Smooth muscle cell of the brain vasculature (primary cell): ENCODE data around the gene PKIB.

Experiments used
- DNase-seq: peaks from one replicate; pipeline ENCODE4 v3.0.0-alpha.2; 2012; ENCODE audit warnings: low read depth, low spot score

The PKIB gene

DNA sequence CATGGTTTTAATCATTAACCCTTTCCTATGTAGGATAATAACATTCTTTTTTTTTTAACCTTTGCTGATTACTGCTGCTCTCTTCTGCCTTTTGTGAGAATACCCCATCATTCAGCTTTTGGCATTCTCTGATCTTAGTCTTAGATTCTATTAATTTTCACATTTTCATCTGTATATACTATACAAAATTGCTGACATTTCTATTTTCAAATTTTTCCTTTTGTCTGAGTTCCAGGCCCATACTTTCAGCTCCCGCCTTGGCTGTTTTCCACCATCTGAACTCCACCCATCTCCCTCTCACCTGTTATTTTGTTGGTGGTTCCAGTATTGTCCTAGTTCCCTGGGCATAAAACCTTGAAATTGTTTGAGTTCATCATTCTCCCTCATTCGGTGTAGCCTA lies 59.2 kb downstream of the PKIB start:
- DNase-seq, result no peak

DNA sequence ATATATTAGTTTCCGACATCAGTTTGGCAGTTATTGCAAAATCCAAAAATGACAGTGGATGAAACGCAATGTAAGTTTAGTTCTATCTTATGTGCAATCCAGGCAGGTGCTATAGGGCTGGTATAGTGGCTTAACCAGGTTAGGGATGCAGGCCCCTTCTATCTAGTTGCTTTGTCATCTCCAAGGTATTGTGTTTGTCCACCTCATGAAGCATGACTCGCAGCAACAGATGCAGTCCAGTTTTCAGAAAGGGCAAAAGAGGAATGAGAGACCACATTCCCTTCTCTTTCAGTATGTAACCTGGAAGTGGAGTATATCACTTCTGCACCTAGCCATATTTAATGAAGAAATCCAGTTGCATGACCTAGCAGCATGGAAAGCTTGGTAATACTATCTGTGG lies 59.7 kb downstream of the PKIB start:
- no peak for DNase-seq

DNA sequence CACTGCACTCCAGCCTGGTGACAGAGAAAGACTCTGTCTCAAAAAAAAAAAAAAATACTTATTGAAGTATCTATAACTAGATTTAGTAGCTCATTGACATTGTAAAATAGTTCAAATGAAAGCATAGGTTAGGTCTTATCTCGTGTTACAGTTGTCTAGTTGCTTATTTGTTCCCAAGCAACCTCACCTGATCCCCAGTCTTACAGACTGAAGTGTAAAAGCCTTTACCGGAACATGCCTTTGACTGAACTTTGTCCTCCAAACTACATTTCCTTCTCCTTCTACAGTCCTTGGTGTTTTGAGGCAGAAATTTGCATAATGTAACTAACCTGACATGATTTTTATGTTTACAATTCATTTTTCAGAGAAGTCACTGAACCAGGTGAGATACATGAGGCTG lies 61.0 kb downstream of the PKIB start:
- no peak for DNase-seq

DNA sequence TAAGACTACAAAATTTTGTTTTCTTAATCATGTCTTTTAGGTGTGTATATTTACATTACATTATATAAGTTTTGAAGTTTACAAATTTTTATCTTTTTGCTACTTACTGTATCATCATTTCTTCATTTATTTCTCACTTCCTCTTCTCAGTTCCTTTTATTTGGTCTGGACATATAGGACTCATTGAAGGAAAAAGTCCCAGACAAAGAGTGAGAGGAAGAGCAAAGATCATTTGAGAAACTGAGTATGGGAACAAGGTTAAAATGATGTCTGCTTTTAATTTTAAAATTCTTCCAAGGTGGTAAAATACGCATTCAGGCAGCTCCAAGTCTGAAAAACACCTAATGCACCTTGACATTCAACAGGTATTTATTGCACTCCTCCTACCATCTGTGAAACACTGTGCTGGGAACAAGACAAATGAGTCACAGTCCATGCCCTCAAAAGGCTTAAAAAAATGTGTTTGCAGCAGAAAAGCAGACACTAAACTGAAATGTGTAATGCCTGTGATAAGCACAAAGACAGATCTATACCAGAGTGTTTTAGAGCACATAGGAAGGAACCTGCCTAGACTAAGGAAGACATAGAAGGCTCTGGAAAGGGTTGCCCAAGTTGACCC lies 63.2 kb downstream of the PKIB start:
- DNase-seq, result no peak

DNA sequence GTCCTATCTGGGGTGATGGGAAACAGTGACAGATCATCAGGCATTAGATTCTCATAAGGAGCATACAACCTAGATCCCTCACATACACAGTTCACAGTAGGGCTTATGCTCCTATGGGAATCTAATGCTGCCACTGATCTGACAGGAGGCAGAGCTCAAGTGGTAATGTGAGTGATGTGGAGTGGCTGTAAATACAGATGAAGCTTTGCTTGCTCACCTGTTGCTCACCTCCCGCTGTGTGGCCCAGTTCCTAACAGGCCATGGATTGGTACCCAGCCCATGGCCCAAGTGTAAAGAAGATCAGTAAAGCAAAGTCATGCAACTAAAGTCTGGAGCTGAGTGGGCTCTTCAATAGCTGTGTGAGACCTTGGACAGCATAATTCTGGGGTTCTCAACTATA lies 65.9 kb downstream of the PKIB start:
- DNase-seq, result no peak

DNA sequence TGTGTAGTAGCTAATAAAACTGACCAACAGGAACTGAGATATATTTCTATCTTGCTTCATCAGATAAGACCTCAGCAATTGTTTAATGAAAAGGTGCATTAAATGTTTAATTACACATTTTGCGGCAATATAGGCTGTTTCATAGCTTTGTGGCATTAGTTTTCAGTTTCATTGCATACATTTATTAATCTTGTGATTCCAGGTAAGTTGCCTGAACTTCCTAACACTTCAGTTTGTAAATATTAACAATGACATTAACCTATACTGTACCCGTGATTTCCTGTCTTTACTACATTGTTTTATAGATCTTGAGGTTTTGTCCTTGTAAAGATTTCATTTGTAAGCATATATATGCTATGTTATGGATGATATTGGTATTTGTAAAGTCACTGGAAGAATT lies 66.5 kb downstream of the PKIB start:
- DNase-seq, result no peak

DNA sequence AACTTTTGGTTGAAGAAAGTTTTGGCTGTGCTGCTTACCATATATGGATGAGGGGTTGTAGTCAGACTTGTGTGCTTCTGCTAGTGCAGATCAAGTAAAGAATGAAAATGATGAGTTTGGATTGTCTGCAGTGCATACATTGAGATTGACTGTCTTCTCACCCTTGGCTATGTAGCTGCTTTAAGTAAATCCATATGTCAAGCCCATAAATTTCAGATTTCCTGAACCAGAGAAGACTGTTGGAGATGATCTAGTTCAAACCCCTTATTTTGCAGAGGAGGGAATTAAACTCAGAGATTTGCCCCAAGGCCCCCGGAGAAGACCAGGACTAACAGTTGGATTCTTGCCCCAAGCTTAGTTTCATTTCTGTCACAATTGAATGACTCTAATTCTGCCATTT lies 67.2 kb downstream of the PKIB start:
- DNase-seq, result no peak

DNA sequence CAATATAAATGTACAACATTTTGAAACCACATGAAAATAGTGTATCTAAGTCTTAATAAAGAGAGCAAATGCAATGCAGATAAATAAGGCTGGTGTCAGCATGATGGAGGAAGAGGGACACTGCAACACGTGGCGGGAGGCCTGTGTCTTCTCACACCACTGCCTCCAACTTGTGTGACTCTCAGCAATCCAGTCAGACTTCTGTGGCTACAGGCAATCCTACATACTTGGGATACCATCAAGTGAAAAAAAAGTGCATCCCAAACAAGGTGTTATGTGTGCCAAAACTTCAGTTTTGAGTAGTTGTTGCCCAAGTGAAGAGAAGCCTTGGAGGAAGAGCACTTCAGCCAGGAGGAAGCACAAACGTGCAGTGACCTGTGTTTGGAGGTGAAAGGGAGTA lies 68.6 kb downstream of the PKIB start:
- DNase-seq, result no peak

DNA sequence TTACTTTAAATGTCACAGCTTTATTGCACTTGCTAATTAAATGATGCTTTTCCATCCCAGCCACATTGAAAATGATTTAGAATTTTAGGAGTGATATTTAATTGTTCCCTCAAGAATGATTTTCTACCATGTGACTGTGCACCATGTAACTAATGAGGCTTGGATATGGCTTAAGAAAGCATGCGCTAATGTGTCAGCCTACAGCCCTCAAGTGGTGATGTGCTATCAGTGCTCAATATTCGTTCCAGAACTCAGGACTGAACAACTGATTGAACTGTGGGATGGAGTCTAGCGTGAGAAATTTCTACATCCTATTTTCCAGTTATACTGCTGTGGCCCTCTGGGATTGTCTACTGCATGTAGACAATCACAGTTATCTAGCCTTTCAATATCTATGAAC lies 71.5 kb downstream of the PKIB start:
- DNase-seq, result no peak

DNA sequence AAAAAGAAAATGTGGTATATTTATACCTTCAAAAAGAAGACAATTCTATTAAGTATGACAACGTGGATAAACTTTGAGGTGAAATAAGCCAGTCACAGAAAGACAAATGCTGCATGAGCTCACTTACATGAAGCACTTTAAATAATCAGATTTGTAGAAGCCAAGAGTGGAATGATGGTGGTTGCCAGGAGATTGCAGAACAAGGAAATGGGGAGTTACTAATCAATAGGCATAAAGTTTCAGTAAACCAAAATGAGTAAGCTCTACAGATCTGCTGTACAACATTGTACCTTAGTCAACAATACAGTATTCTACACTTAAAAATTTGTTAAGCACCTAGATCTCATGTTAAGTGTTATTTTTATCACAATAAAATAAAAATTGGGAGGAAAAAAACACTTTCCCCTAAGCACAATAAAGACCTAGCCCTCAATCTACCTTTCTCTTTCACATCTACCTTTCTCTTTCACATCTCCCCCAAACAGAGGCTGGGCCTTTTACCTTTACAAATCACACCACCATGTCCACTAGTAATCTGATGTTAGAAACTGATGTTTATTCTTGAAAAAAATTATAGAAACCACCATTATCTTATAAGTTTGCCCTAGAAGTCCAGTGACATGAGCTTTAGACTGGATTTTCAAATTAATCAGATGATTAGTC lies 73.9 kb downstream of the PKIB start:
- DNase-seq, result no peak

DNA sequence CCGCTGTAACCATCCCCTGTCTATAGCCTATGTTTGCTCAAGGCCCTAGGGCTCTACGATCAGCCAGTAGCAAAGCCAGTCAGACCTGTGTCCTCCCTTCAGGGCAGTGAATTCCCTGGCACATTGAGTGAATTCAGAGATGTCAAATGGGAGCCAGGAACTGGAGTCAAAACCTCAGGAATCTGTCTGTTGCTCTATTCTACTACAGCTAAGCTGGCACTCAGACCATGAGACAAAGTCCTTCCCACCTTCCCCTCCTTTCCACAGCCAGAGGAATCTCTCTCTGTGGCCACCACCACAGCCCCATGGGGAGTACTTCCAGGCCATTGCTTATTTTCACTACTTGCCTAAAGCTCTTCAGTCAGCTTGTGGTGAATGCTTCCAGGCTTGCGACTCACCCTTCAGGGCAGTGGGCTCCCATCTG lies 82.0 kb downstream of the PKIB start:
- DNase-seq, result no peak

DNA sequence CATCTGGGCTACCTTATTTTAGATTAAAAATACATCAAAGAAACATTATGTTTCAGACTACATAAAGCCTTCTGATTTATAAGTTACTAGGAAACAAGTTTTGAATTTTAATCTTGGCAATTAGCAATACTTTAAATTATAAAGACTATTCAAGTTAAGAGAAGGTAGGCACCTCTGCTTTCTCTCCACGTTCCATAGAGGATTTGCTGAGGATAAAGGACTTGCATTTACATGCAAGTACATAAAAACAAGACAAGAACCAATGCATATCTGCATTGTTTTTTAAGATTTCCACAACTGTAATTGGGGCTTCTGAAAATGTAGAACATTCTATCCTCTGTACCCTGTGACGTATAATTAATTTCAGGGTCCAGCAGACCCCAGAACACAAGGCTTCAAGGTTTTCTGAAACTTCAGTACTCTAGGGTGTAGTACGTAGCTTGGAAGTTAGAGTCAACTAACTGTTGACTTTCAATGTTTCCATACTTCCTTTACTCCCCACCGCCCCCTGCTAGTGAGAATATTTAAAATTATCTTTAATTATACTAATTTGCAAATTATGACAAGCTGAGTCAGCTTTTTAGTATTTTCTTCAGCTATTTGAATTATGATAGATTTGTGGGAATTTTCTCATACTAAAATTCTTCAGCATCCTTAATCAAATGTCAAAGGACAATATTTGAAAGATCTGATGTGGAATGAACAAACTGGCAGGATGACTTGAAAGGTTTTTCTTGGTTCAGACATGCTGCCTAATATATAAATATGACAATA lies 82.8 kb downstream of the PKIB start:
- no peak for DNase-seq

DNA sequence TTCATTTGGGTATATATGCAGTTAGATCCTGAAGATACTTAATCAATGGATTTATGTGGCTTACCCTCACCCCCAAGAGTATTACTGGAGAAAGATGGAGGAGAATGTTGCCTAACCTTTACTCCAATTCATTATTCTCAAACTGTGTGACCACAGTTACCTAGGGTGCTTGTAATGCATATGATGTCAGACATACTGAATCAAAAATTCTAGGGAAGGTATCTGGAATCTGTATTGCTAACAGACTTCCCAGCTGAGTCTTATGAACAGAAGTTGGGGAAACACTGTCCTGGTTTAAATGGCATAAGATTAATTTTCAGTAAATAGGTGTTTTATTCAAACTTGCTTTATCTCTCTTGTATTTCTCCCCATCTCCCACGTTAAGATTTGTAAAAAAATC lies 83.9 kb downstream of the PKIB start:
- DNase-seq, result no peak

DNA sequence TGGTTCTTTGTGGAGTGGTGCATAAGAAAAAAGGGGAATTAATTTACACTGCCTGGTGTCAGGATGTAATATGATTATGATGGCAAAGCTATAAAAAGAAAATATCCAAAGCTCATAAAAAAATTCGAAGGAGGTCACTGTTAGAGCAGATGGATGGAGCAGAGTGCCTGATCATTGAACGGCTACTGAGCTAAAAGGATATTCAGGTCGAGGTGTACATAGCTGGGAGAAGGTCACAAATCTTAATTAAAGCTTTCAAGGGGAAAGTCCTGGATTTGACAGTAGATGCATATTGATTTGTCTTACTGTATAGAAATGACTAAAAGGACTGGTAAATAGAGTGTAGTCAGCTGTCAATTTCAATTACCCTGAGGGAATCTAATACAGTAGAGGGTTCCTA lies 84.4 kb downstream of the PKIB start:
- DNase-seq, result no peak

DNA sequence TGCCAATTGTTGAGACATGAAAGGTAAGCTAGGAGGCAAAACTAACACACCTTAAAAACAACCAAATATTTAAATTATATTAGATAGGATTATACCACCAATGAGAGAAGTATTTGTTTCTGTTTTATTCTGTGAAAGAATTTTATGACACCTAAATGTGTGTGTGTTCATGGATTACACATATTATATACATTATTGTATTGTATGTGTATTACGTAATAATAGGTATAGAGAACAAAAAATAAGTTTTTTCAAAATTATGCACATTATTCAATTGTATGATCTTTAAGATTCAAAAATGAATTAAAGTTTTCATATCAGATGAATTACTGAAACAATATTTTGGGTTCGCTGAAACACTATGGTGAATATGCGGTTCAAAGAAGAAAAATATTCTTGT lies 85.0 kb downstream of the PKIB start:
- no peak for DNase-seq

DNA sequence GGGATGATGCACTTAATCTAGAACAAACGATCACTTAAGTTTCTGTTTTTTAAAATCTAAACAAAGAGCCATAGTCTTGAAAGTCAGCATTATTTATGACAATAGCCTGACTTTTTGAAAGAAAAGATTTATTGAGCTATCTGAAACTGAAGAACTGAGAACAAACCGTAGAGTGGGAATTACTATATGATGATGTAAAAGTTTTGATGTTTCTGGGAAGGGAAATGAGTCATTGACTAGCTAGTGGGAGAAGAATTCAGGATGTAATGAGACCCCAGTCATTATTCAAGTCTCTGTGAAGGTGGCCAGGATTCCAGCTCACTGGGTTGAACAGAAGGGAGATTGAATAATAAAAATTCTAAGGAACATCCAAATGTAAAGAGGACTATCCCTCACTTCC lies 85.9 kb downstream of the PKIB start:
- DNase-seq, result peak; percentile 39

DNA sequence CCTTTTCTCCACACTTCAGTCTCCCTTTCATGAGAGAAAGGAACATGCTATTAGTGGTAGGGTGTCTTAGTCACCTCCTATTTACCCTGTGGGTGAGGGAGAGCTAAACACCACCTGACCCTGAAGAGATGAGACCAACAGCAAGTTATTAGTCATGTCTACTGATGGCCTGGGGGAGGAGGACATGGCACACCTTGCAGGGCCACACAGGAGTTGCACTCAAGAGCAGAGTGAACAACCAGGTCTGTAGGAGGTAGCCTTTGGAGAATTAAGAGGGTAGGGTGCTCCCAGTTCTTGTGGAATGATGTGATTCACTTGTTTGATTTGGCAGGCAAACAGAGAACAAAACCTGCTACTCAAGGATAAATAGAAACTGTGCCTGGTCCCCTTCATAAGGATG lies 86.6 kb downstream of the PKIB start:
- no peak for DNase-seq

DNA sequence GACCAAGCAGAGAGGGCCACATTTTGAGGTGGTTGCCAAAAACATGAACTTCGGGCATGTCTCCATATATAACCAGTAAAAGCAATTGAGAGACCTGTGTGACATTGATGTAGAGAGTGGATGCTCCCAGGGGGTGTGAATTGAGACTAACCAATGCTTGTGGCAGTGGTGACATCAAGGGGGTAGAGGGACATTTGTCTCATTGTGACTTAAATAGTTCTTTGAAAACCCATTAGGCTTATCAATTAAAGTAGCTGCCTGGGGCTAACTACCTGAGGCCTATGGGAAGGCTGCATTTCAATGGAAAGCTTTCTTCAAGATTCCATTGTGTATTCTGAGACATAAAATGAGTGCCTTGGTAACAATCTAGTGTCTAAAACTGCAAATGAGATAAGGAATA lies 87.3 kb downstream of the PKIB start:
- DNase-seq, result no peak

DNA sequence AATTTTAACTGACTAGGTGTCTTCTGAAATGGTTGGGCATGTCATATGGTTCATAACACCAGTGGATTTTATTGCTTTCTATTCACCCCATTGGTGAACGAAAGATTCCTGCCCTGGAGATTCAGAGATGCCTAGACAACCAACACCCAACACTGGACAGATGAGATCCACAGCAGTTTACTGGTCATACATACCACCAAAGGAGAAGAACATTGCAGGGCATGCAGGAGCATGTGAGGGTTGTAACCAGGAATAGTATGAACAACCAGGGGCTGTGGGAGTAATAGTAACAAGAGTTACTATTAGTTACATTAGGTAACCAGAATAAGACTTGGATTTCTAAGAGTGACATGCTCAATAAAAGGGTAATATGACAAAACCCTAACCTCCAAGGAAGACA lies 91.5 kb downstream of the PKIB start:
- DNase-seq, result no peak

DNA sequence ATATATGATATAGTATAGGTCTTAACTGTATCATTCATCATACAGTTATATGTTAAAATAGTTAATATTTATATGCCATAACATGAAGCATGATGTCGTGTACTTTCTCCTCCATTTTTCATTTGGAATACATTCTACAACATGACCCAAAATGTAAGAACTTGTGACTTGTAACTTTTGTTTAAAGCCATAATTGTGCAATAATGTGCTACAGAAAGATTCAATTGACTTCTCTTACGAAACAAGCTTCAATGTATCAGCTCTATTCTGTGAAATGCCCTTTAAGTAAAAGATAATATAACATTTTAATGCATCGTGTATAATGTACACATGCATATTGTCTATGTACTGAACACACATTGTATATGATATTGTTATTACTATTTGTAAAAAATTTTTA lies 92.6 kb downstream of the PKIB start:
- DNase-seq, result no peak

DNA sequence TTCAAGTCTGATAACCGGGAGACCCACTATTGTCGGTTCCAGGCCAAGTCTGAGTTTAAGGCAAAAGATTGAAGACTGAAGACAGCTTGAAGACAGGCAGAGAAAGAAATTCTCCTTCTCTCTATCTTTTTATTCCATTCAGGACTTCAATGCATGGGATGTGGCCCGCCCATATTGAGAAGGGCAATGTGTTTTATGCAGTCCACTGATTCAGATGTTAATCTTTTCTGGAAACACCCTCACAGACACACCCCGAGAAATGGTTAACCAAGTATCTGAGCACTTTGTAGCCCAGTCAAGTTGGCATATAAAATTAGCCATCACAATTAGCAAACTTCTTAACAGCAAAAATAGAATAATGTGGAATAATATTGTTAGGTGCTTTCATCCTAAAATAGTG lies 93.9 kb downstream of the PKIB start:
- no peak for DNase-seq

DNA sequence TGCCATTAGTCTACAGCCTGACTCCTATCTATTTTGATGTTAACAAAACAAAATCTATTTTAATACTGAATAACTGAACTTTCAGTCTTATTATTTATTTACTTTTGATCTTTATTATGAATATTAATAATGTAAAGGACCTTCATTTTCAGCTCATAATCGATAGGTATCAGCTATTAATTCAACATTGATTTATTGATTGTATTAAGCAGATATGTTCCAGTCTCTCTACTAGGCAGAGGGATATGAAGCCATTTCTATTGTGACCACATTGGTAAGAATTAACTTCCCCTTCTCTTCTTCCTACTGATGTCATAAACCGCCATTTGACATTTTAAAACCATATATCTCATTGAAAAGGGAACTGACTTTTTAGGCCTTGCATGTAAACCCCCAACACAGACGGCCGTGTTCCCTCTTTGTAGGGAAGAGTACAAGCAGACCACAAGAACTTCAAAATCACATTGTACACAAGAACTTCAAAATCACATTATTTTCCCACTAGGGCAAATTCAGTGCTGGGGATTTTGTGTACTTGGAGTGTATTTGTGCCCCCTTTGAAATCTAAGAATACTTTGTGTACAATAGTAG lies 99.8 kb downstream of the PKIB start:
- DNase-seq, result no peak
